Esophagus muscularis mucosa (tissue), 3 donors: ENCODE data around the gene SH3BGRL.

ENCODE experiments used
- CTCF ChIP-seq, 3 experiments: fragments of 200-600 bp in 2 of 3; fragments of 450-650 bp in 1 of 3; sonication (generic) in 2 of 3; IDR thresholded peaks; one replicate each; pipeline ENCODE4 v1.5.1; 2017 to 2019; ENCODE audit warnings: antibody characterized with exemption in 3 of 3, mild to moderate bottlenecking in 2 of 3, moderate library complexity in 1 of 3
- POLR2AphosphoS5 ChIP-seq, 2 donors: sonication (generic); formaldehyde crosslinking; IDR thresholded peaks; one replicate each; pipeline ENCODE4 v1.6.1; 2017; ENCODE audit warnings: antibody characterized with exemption in 2 of 2

DNA sequence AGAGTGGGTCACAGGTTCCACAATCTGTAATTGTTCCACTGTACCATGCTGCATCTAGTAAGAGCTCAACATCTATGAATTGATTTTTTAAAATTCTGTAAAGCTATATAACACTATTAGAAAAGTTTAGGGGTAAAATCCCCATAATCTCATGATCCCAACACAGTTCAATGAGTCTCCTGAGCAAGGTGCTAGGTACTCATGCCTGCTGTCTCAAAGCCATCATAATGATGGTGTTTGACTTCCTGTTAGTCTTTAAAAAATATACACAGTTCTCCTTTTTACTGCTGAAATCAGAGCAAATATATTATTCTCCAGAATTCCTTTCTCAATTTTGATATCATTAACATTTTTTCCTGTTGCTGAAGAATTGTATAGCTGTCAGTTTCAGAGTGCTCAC, 55.9 kb downstream of the SH3BGRL start:
- TF ChIP-seq CTCF (IDR thresholded peaks at IDR 0.05) (no peak), POLR2AphosphoS5 (IDR thresholded peaks at IDR 0.05) (no peak)
